GM19099 (cell line): ENCODE data around the gene HACD1.

Source experiments
- POLR2A ChIP-seq: IDR thresholded peaks from 3 replicates; pipeline ENCODE4 v1.6.1; 2011; ENCODE audit warnings: low read depth; ENCODE audit not compliant: insufficient read length; ENCODE audit errors: extremely low read depth

Gene HACD1

GRCh38 chr10:17548162-17548561 lies 69.0 kb downstream of the HACD1 start:
- no peak for TF ChIP-seq POLR2A

- TF ChIP-seq POLR2A = no peak
Observed at GRCh38 chr10:17547060-17547459, 70.1 kb downstream of the HACD1 start.

- no peak for TF ChIP-seq POLR2A
Observed at GRCh38 chr10:17544465-17544864, 72.7 kb downstream of the HACD1 start.
